H1 (cell line): ENCODE results near the gene SLC17A4. TPM values are rescaled to one million over a fixed set of nuclear protein-coding genes. Genes with fewer than 3 reads are reported as not detected.

Experiments
- CHD2 ChIP-seq: IDR thresholded peaks from 2 replicates; pipeline ENCODE4 v1.6.1; 2012; ENCODE audit warnings: low read length, improper control_type of control experiment
- FOSL1 ChIP-seq: IDR thresholded peaks from 2 replicates; pipeline ENCODE4 v1.6.1; 2011; ENCODE audit warnings: mild to moderate bottlenecking, low read depth, low read length, moderate library complexity; ENCODE audit not compliant: insufficient read depth
- POLR2A ChIP-seq, 2 experiments: IDR thresholded peaks; 1 replicate in 1 of 2; 2 replicates in 1 of 2; pipeline ENCODE4 v1.6.1; 2011; ENCODE audit warnings: low read depth in 2 of 2, low read length in 2 of 2, mild to moderate bottlenecking in 2 of 2; ENCODE audit errors: control extremely low read depth in 1 of 2
- TBP ChIP-seq: IDR thresholded peaks from 2 replicates; pipeline ENCODE4 v1.6.1; 2011; ENCODE audit warnings: low read depth, low read length, improper control_type of control experiment
- USF2 ChIP-seq: IDR thresholded peaks from 2 replicates; pipeline ENCODE4 v1.6.1; 2011; ENCODE audit warnings: low read length, improper control_type of control experiment
- ZNF274 ChIP-seq: IDR thresholded peaks from 2 replicates; pipeline ENCODE4 v1.7.0; 2012; ENCODE audit warnings: low read length, borderline replicate concordance; ENCODE audit errors: extremely low read depth
- polyA plus RNA-seq, 7 experiments: library from polyadenylated mRNA; depleted of rRNA in 3 of 7; stranded (reverse) in 5 of 7; unstranded in 2 of 7; fragments of >200 nt in 5 of 7; fragments of 200-250 nt in 2 of 7; gene quantifications; 1 replicate in 5 of 7; 2 replicates in 1 of 7; 4 replicates in 1 of 7; pipeline versions ENCODE4 v1.2.1 to v1.2.3, GENCODE V29; 2011 to 2013; ENCODE audit warnings: missing spikeins in 2 of 7, mixed read lengths in 2 of 7
- total RNA-seq: library from RNA; stranded (reverse); fragmentation: NEBNext Ultra II Directional; extraction: Animal tissue kit (Norgen Biotek cat#: 25700); gene quantifications from 2 replicates; pipeline ENCODE4 v1.2.1, GENCODE V29; 2021

Gene SLC17A4
- total and polyA plus RNA-seq, 2 of the 8 experiments (the other 6 are each of a cell fraction or from before 2014, with no cell fraction given), result not detected

GRCh38 chr6:25821341-25821740 lies 66.8 kb downstream of the SLC17A4 start (continued):
- TF ChIP-seq USF2, result no peak
- TF ChIP-seq TBP, result no peak
- no peak for TF ChIP-seq CHD2
- no peak for TF ChIP-seq POLR2A (IDR thresholded peaks at IDR 0.05; ENCODE audit: control extremely low read depth in 1 of 2, low read depth in 2 of 2, low read length in 2 of 2)
- TF ChIP-seq ZNF274, result no peak
- TF ChIP-seq FOSL1, result no peak
